ENCODE measurements around the gene BIN1.

DNA sequence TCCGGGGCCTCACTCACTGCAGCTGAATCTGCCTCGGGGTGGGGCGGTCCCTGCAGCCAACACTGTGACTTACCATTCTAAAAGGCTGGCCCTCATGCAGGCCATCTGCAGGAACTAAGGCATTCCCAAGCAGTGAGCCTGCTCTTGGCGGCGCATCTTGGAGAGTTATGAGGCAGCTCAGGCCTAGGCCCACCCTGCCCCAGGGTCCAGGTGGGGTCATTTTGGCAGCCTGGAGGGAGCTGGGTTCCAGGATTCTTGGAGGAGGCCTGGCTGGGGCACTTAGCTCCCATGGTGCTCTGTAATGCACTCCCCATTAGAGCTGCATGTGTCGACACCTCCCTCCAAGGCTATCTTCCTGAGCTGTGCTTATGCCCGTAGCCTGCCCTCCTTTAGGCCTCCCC lies 14.8 kb upstream of the BIN1 start:
- TF ChIP-seq, protein P1, sequence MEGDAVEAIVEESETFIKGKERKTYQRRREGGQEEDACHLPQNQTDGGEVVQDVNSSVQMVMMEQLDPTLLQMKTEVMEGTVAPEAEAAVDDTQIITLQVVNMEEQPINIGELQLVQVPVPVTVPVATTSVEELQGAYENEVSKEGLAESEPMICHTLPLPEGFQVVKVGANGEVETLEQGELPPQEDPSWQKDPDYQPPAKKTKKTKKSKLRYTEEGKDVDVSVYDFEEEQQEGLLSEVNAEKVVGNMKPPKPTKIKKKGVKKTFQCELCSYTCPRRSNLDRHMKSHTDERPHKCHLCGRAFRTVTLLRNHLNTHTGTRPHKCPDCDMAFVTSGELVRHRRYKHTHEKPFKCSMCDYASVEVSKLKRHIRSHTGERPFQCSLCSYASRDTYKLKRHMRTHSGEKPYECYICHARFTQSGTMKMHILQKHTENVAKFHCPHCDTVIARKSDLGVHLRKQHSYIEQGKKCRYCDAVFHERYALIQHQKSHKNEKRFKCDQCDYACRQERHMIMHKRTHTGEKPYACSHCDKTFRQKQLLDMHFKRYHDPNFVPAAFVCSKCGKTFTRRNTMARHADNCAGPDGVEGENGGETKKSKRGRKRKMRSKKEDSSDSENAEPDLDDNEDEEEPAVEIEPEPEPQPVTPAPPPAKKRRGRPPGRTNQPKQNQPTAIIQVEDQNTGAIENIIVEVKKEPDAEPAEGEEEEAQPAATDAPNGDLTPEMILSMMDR (conservative IDR thresholded peaks at IDR 0.05; ENCODE audit: low read depth, low read length) = no peak
- TF ChIP-seq RCOR1 (IDR thresholded peaks at IDR 0.05; ENCODE audit: insufficient replicate concordance, low read length) (no peak), MAFK (IDR thresholded peaks at IDR 0.05; ENCODE audit: low read depth, low read length) (no peak), BHLHE40 (IDR thresholded peaks at IDR 0.05; ENCODE audit: low read depth, low read length) (no peak), POLR2A (IDR thresholded peaks at IDR 0.05; ENCODE audit: low read depth, low read length) (no peak), FOS (IDR thresholded peaks at IDR 0.05; ENCODE audit: low read depth, low read length) (no peak), RAD21 (IDR thresholded peaks at IDR 0.05; ENCODE audit: low read length) (no peak), NFE2L2 (IDR thresholded peaks at IDR 0.05; ENCODE audit: low read depth, low read length) (no peak), CEBPB (IDR thresholded peaks at IDR 0.05; ENCODE audit: low read depth, low read length) (no peak)

Data from IMR-90 (cell line).